K562 (cell line): Measurements from ENCODE around the gene COPG2. TPM values are rescaled to one million over a fixed set of nuclear protein-coding genes. Genes with fewer than 3 reads are reported as not detected.

ENCODE experiments used
- ATF3 ChIP-seq, 2 experiments: fragments of 450-650 bp in 1 of 2; sonication (generic) in 1 of 2; formaldehyde crosslinking in 1 of 2; IDR thresholded peaks in 1 of 2; conservative IDR thresholded peaks in 1 of 2; 2 replicates each; pipeline versions ENCODE4 v1.6.1 to v1.8.1; 2016 to 2023; ENCODE audit warnings: mild to moderate bottlenecking in 2 of 2, moderate library complexity in 2 of 2, inconsistent platforms in 1 of 2, missing genetic modification reagents in 1 of 2
- CTBP1 ChIP-seq: fragments of 450-650 bp; IDR thresholded peaks from 2 replicates; pipeline ENCODE4 v1.6.1; 2016; ENCODE audit warnings: borderline replicate concordance
- ELF4 ChIP-seq: fragments of 450-650 bp; formaldehyde crosslinking; IDR thresholded peaks from 2 replicates; pipeline ENCODE4 v1.4.0; 2022; ENCODE audit warnings: missing genetic modification characterization
- HDGF ChIP-seq: fragments of 450-650 bp; IDR thresholded peaks from 2 replicates; pipeline ENCODE4 v1.6.1; 2016
- HLTF ChIP-seq: fragments of 450-650 bp; IDR thresholded peaks from 2 replicates; pipeline ENCODE4 v1.6.1; 2016
- LARP7 ChIP-seq: fragments of 450-650 bp; IDR thresholded peaks from 2 replicates; pipeline ENCODE4 v1.6.1; 2016
- MGA ChIP-seq: fragments of 450-650 bp; IDR thresholded peaks from 2 replicates; pipeline ENCODE4 v1.6.1; 2016; ENCODE audit warnings: mild to moderate bottlenecking, moderate library complexity
- MYBL2 ChIP-seq, 2 experiments: fragments of 450-650 bp in 1 of 2; sonication (generic) in 1 of 2; formaldehyde crosslinking in 1 of 2; IDR thresholded peaks; 2 replicates each; pipeline versions ENCODE4 v1.6.1 to v1.8.1; 2017 to 2022; ENCODE audit warnings: borderline replicate concordance in 1 of 2, inconsistent platforms in 1 of 2, low read depth in 1 of 2, mild to moderate bottlenecking in 1 of 2, missing genetic modification reagents in 1 of 2, moderate library complexity in 1 of 2
- NR4A1 ChIP-seq, 2 experiments: fragments of 250-450 bp in 1 of 2; fragments of 450-650 bp in 1 of 2; sonication (Bioruptor Pico) in 1 of 2; IDR thresholded peaks; 2 replicates each; pipeline versions ENCODE4 v1.4.0 to v1.6.1; 2016 to 2020; ENCODE audit warnings: mild to moderate bottlenecking in 2 of 2, missing compliant biosample characterization in 1 of 2, missing genetic modification characterization in 1 of 2, moderate library complexity in 1 of 2
- RAD51 ChIP-seq: fragments of 450-650 bp; IDR thresholded peaks from 2 replicates; pipeline ENCODE4 v1.7.1; 2016; ENCODE audit warnings: low read depth, mild to moderate bottlenecking, borderline replicate concordance
- TFAM ChIP-seq: fragments of 250-450 bp; sonication (Bioruptor Pico); conservative IDR thresholded peaks from 2 replicates; pipeline ENCODE4 v1.5.0; 2021; ENCODE audit warnings: mild to moderate bottlenecking, moderate library complexity
- USF2 ChIP-seq: sonication (generic); formaldehyde crosslinking; IDR thresholded peaks from 2 replicates; pipeline ENCODE4 v1.5.0; 2020; ENCODE audit warnings: missing genetic modification reagents
- XRCC5 ChIP-seq: fragments of 200-400 bp; formaldehyde crosslinking; IDR thresholded peaks from 2 replicates; pipeline ENCODE4 v1.6.1; 2017; ENCODE audit warnings: low read depth, mild to moderate bottlenecking, low read length
- ZBTB7A ChIP-seq: IDR thresholded peaks from 2 replicates; pipeline ENCODE4 v1.6.1; 2011; ENCODE audit warnings: low read depth, mild to moderate bottlenecking, low read length, moderate library complexity, borderline replicate concordance; ENCODE audit not compliant: control insufficient read depth
- polyA plus RNA-seq, 8 experiments: library from polyadenylated mRNA; depleted of rRNA in 4 of 8; stranded (reverse) in 5 of 8; unstranded in 3 of 8; fragments of >200 nt; fragmentation: Nextera tagmentation in 2 of 8; fragmentation: Illumina TruSeq in 1 of 8; extraction: Ambion mirVana in 2 of 8; extraction: Trizol in 1 of 8; gene quantifications; 2 replicates each; pipeline versions ENCODE4 v1.2.1 to v1.2.3, GENCODE V29; 2011 to 2014; ENCODE audit warnings: inconsistent platforms in 1 of 8, missing spikeins in 1 of 8
- total RNA-seq, 7 experiments: library from RNA; depleted of rRNA in 6 of 7; stranded (reverse); fragments of >200 nt in 6 of 7; fragmentation: Illumina TruSeq in 2 of 7; extraction: Trizol in 2 of 7; gene quantifications; 2 replicates each; pipeline versions ENCODE4 v1.2.1 to v1.2.3, GENCODE V29; 2011 to 2021; ENCODE audit warnings: low replicate concordance in 1 of 7

COPG2 gene
- total and polyA plus RNA-seq, 9 of the 15 experiments (the other 6 are each of a cell fraction or from before 2014, with no cell fraction given) = 6.6 to 104 (median 32.5) TPM

DNA sequence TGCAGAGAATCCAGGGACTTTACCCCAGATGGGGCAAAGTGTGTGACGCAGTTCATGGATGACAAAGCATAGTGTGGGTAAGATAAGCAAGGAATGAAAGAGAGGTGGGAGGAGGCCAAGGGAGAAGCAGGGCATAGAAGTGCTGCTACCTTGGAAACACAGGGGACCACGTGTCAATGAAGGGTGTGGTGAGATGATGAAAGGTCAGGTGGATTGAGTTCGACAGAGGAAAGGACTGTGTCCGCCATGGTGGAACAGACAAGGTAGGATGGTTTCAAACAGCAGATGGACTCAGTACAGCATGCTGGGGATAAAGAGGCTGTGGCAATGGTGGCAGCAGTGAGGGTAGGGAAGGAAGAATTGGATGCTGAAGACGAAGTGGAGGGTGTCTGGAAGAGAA, 143.9 kb downstream of the COPG2 start (continued):
- peak; percentile 28; the same call in 1 of the 2 replicates for TF ChIP-seq MGA
- 0 out of 2 replicates have a peak, but pooled peaks have one; percentile 32 for TF ChIP-seq ATF3 (IDR thresholded peaks at IDR 0.05)
- TF ChIP-seq ATF3 (CRISPR knock-in tag; conservative IDR thresholded peaks at IDR 0.05) = no peak
- TF ChIP-seq MYBL2 (IDR thresholded peaks at IDR 0.05; ENCODE audit: low read depth) = 0 out of 2 replicates have a peak, but pooled peaks have one; percentile 19
- no peak for TF ChIP-seq MYBL2 (CRISPR knock-in tag; IDR thresholded peaks at IDR 0.05; ENCODE audit: borderline replicate concordance)
- TF ChIP-seq HDGF = 0 out of 2 replicates have a peak, but pooled peaks have one; percentile 63
- TF ChIP-seq CTBP1 = peak; percentile 45; the same call in 1 of the 2 replicates
- TF ChIP-seq RAD51 = peak; percentile 47; the same call in 1 of the 2 replicates
- TF ChIP-seq HLTF = 0 out of 2 replicates have a peak, but pooled peaks have one; percentile 66
- no peak for TF ChIP-seq ZBTB7A
- no peak for TF ChIP-seq NR4A1 (CRISPR knock-in tag; IDR thresholded peaks at IDR 0.05)
- 0 out of 2 replicates have a peak, but pooled peaks have one; percentile 20 for TF ChIP-seq NR4A1 (tag; IDR thresholded peaks at IDR 0.05)
- no peak for TF ChIP-seq XRCC5
- TF ChIP-seq USF2 (CRISPR knock-in tag) = peak; percentile 16; the same call in 1 of the 2 replicates
- no peak for TF ChIP-seq TFAM
- TF ChIP-seq LARP7 = 0 out of 2 replicates have a peak, but pooled peaks have one; percentile 9
- TF ChIP-seq ELF4 = 0 out of 2 replicates have a peak, but pooled peaks have one; percentile 21
